ENCODE measurements around the gene ITPRIP. TPM values are rescaled to one million over a fixed set of nuclear protein-coding genes. Genes with fewer than 3 reads are reported as not detected.

Gene ITPRIP
- total and polyA plus RNA-seq, 4 donors = 3.5 to 7.9 (median 6.0) TPM

- TF ChIP-seq HNF4A (conservative IDR thresholded peaks at IDR 0.05) = no peak
These were observed 30.1 kb upstream of the ITPRIP start (continued) for GRCh38 chr10:104368381-104368780.

DNA sequence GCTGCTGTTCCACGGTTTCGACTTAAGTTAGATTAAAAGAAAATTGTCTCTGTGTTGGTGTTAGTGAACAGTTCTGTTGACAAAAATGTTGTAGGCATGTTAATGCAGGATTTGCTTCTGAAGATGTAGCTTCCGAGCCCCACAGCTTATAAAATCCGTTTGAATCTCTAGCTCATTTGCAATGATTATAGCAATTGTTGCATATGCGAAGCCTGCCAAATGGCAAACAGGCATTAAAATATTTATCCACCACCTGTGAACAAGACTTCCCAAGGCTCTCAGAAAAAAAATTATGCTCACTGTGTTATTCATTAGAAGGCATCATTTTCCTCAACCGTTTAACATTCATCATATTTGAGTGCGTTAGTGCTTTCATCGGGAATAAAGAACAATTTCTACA is 29.6 kb upstream of the ITPRIP start:
- H3K27ac ChIP-seq (ENCODE audit: low read depth in 1 of 2, low read length in 2 of 2) = no peak overlapping the region
- DNase-seq (ENCODE audit: low spot score) = no peak
- TF ChIP-seq SP1 (IDR thresholded peaks at IDR 0.05) (no peak), RXRA (IDR thresholded peaks at IDR 0.05) (no peak), NR2F2 (IDR thresholded peaks at IDR 0.05) (no peak), YY1 (IDR thresholded peaks at IDR 0.05) (no peak), TAF1 (conservative IDR thresholded peaks at IDR 0.05) (no peak), EGR1 (IDR thresholded peaks at IDR 0.05; ENCODE audit: low read depth in 2 of 2) (no peak), GABPA (IDR thresholded peaks at IDR 0.05 in 1 of 2, conservative IDR thresholded peaks at IDR 0.05 in 1 of 2) (no peak), FOXA2 (IDR thresholded peaks at IDR 0.05) (no peak), MAX (IDR thresholded peaks at IDR 0.05) (no peak), JUND (IDR thresholded peaks at IDR 0.05) (no peak), HNF4G (IDR thresholded peaks at IDR 0.05) (no peak)
- TF ChIP-seq, protein P1, sequence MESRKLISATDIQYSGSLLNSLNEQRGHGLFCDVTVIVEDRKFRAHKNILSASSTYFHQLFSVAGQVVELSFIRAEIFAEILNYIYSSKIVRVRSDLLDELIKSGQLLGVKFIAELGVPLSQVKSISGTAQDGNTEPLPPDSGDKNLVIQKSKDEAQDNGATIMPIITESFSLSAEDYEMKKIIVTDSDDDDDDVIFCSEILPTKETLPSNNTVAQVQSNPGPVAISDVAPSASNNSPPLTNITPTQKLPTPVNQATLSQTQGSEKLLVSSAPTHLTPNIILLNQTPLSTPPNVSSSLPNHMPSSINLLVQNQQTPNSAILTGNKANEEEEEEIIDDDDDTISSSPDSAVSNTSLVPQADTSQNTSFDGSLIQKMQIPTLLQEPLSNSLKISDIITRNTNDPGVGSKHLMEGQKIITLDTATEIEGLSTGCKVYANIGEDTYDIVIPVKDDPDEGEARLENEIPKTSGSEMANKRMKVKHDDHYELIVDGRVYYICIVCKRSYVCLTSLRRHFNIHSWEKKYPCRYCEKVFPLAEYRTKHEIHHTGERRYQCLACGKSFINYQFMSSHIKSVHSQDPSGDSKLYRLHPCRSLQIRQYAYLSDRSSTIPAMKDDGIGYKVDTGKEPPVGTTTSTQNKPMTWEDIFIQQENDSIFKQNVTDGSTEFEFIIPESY (IDR thresholded peaks at IDR 0.05) = no peak
- TF ChIP-seq, protein P2, sequence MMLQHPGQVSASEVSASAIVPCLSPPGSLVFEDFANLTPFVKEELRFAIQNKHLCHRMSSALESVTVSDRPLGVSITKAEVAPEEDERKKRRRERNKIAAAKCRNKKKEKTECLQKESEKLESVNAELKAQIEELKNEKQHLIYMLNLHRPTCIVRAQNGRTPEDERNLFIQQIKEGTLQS (IDR thresholded peaks at IDR 0.05) = no peak
- TF ChIP-seq, protein P3, sequence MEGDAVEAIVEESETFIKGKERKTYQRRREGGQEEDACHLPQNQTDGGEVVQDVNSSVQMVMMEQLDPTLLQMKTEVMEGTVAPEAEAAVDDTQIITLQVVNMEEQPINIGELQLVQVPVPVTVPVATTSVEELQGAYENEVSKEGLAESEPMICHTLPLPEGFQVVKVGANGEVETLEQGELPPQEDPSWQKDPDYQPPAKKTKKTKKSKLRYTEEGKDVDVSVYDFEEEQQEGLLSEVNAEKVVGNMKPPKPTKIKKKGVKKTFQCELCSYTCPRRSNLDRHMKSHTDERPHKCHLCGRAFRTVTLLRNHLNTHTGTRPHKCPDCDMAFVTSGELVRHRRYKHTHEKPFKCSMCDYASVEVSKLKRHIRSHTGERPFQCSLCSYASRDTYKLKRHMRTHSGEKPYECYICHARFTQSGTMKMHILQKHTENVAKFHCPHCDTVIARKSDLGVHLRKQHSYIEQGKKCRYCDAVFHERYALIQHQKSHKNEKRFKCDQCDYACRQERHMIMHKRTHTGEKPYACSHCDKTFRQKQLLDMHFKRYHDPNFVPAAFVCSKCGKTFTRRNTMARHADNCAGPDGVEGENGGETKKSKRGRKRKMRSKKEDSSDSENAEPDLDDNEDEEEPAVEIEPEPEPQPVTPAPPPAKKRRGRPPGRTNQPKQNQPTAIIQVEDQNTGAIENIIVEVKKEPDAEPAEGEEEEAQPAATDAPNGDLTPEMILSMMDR (IDR thresholded peaks at IDR 0.05; ENCODE audit: low read depth, low read length, missing input control) = no peak
- TF ChIP-seq, protein P4, sequence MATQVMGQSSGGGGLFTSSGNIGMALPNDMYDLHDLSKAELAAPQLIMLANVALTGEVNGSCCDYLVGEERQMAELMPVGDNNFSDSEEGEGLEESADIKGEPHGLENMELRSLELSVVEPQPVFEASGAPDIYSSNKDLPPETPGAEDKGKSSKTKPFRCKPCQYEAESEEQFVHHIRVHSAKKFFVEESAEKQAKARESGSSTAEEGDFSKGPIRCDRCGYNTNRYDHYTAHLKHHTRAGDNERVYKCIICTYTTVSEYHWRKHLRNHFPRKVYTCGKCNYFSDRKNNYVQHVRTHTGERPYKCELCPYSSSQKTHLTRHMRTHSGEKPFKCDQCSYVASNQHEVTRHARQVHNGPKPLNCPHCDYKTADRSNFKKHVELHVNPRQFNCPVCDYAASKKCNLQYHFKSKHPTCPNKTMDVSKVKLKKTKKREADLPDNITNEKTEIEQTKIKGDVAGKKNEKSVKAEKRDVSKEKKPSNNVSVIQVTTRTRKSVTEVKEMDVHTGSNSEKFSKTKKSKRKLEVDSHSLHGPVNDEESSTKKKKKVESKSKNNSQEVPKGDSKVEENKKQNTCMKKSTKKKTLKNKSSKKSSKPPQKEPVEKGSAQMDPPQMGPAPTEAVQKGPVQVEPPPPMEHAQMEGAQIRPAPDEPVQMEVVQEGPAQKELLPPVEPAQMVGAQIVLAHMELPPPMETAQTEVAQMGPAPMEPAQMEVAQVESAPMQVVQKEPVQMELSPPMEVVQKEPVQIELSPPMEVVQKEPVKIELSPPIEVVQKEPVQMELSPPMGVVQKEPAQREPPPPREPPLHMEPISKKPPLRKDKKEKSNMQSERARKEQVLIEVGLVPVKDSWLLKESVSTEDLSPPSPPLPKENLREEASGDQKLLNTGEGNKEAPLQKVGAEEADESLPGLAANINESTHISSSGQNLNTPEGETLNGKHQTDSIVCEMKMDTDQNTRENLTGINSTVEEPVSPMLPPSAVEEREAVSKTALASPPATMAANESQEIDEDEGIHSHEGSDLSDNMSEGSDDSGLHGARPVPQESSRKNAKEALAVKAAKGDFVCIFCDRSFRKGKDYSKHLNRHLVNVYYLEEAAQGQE (IDR thresholded peaks at IDR 0.05) = no peak
- H3K9ac ChIP-seq (ENCODE audit: low read depth in 1 of 2, low read length in 2 of 2) = no peak overlapping the region
- peaks cover 0 to 5% (median 0%) of the 10 kb centered on the region in 4 donors for H3K27me3 ChIP-seq (ENCODE audit: control insufficient read depth in 4 of 4, insufficient read depth in 4 of 4, low read length in 3 of 4)
- H3K4me1 ChIP-seq (ENCODE audit: control insufficient read depth in 4 of 4, insufficient read depth in 4 of 4, low read length in 3 of 4) = no peaks in the 10 kb centered on the region
- no peaks in the 10 kb centered on the region for H3K36me3 ChIP-seq (ENCODE audit: control insufficient read depth in 4 of 4, insufficient read depth in 3 of 4, low read depth in 1 of 4, low read length in 3 of 4)
- H3K4me3 ChIP-seq (ENCODE audit: low read depth in 1 of 3, low read length in 3 of 3) = no peak overlapping the region
- H3K9me3 ChIP-seq (ENCODE audit: control insufficient read depth in 4 of 4, low read length in 3 of 4) = peaks cover 0 to 7% (median 4%) of the 10 kb centered on the region in 4 donors
- WGBS = 75% methylated on average over 8 of the region's 8 CpGs
